ENCODE results near the gene CDKL4.

- TF ChIP-seq, protein P1, sequence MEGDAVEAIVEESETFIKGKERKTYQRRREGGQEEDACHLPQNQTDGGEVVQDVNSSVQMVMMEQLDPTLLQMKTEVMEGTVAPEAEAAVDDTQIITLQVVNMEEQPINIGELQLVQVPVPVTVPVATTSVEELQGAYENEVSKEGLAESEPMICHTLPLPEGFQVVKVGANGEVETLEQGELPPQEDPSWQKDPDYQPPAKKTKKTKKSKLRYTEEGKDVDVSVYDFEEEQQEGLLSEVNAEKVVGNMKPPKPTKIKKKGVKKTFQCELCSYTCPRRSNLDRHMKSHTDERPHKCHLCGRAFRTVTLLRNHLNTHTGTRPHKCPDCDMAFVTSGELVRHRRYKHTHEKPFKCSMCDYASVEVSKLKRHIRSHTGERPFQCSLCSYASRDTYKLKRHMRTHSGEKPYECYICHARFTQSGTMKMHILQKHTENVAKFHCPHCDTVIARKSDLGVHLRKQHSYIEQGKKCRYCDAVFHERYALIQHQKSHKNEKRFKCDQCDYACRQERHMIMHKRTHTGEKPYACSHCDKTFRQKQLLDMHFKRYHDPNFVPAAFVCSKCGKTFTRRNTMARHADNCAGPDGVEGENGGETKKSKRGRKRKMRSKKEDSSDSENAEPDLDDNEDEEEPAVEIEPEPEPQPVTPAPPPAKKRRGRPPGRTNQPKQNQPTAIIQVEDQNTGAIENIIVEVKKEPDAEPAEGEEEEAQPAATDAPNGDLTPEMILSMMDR (IDR thresholded peaks at IDR 0.05): no peak
- TF ChIP-seq POLR2A (IDR thresholded peaks at IDR 0.05) (no peak), POLR2AphosphoS5 (IDR thresholded peaks at IDR 0.05) (no peak), EP300 (IDR thresholded peaks at IDR 0.05) (no peak)
These were observed 26.6 kb downstream of the CDKL4 start for GRCh38 chr2:39217192-39217550.
